ENCODE data around the gene PBX3.

PBX3 gene

GRCh38 chr9:125883565-125884217 lies 136.5 kb downstream of the PBX3 start:
- DNase-seq, result no peak

- no peak for DNase-seq
Observed at GRCh38 chr9:125884218-125884595, 137.0 kb downstream of the PBX3 start.

GRCh38 chr9:125885405-125886034 lies 138.3 kb downstream of the PBX3 start:
- no peak for DNase-seq

GRCh38 chr9:125886365-125886764 lies 139.2 kb downstream of the PBX3 start:
- no peak for DNase-seq

GRCh38 chr9:125887172-125887571 lies 140.0 kb downstream of the PBX3 start:
- DNase-seq, result no peak

GRCh38 chr9:125888211-125888610 lies 141.0 kb downstream of the PBX3 start:
- DNase-seq, result no peak

GRCh38 chr9:125889112-125889475 lies 141.9 kb downstream of the PBX3 start:
- no peak for DNase-seq

- no peak for DNase-seq
Observed at GRCh38 chr9:125889476-125890419, 142.6 kb downstream of the PBX3 start.

- no peak for DNase-seq
Observed at GRCh38 chr9:125890826-125891225, 143.7 kb downstream of the PBX3 start.

- DNase-seq, result no peak
Observed at GRCh38 chr9:125893277-125893676, 146.1 kb downstream of the PBX3 start.

- DNase-seq, result no peak
Observed at GRCh38 chr9:125894566-125894965, 147.4 kb downstream of the PBX3 start.

- DNase-seq, result no peak
Observed at GRCh38 chr9:125896404-125896803, 149.2 kb downstream of the PBX3 start.

GRCh38 chr9:125896964-125897363 lies 149.8 kb downstream of the PBX3 start:
- no peak for DNase-seq

GRCh38 chr9:125897481-125897880 lies 150.3 kb downstream of the PBX3 start:
- DNase-seq, result no peak

GRCh38 chr9:125902214-125902613 lies 155.0 kb downstream of the PBX3 start:
- DNase-seq, result no peak

GRCh38 chr9:125902831-125903512 lies 155.8 kb downstream of the PBX3 start:
- DNase-seq, result no peak

- DNase-seq, result no peak
Observed at GRCh38 chr9:125904155-125904851, 157.1 kb downstream of the PBX3 start.

GRCh38 chr9:125906144-125906543 lies 159.0 kb downstream of the PBX3 start:
- no peak for DNase-seq

- no peak for DNase-seq
Observed at GRCh38 chr9:125906893-125907292, 159.7 kb downstream of the PBX3 start.

- no peak for DNase-seq
Observed at GRCh38 chr9:125908136-125908535, 161.0 kb downstream of the PBX3 start.

- DNase-seq, result no peak
Observed at GRCh38 chr9:125908966-125909365, 161.8 kb downstream of the PBX3 start.

- DNase-seq, result no peak
Observed at GRCh38 chr9:125909459-125909858, 162.3 kb downstream of the PBX3 start.

- DNase-seq, result no peak
Observed at GRCh38 chr9:125910286-125910685, 163.1 kb downstream of the PBX3 start.

Measured in NCI-H1048 (cell line).